Motor neuron (in vitro differentiated cells): ENCODE data around the gene MTFP1. TPM values are rescaled to one million over a fixed set of nuclear protein-coding genes. Genes with fewer than 3 reads are reported as not detected.

Experiments
- ATAC-seq, 8 experiments: fragments of 200-7000 bp; cut with Tn5 transposase; replicated peaks in 6 of 8; 2 replicates each; pipeline ENCODE4 v1.8.0; 2021; ENCODE audit warnings: mild to moderate bottlenecking in 8 of 8, moderate library complexity in 8 of 8
- H3K27ac ChIP-seq, 2 donors: fragments of 250-450 bp; sonication (Bioruptor Pico); 2 replicates each; pipeline ENCODE4 v1.9.0; 2021; ENCODE audit warnings: antibody characterized with exemption in 2 of 2, mild to moderate bottlenecking in 2 of 2, moderate library complexity in 1 of 2
- H3K4me1 ChIP-seq, 2 donors: fragments of 250-450 bp; sonication (Bioruptor Pico); replicated peaks in 1 of 2; 2 replicates each; pipeline ENCODE4 v1.6.1; 2021; ENCODE audit warnings: antibody characterized with exemption in 2 of 2, mild to moderate bottlenecking in 2 of 2, moderate library complexity in 1 of 2
- H3K4me3 ChIP-seq, 5 donors: fragments of 250-450 bp; sonication (Bioruptor Pico); 2 replicates each; pipeline ENCODE4 v1.9.0; 2021; ENCODE audit warnings: antibody characterized with exemption in 5 of 5, mild to moderate bottlenecking in 5 of 5, moderate library complexity in 4 of 5
- WGBS, 10 experiments: fragments of 450-650 bp; shearing (Covaris generic); methylation state at CpG; one replicate each; pipeline ENCODE4 v1.0.0; 2022; 5-methylcytosine and 5-hydroxymethylcytosine counted together
- in situ Hi-C, 9 experiments: fragments of 400-800 bp; cut with MboI; loops; one replicate each; pipeline ENCODE4 v1.15.0; 2021; ENCODE audit warnings: low sequenced_read_pairs in 9 of 9, low pct_unique_long_range_greater_than_20kb in 2 of 9; ENCODE audit not compliant: unreplicated experiment in 9 of 9
- total RNA-seq, 8 experiments: library from RNA; unstranded; fragments of 300-600 nt; gene quantifications; 2 replicates each; pipeline versions ENCODE4 v1.2.3 to v1.2.4, GENCODE V29; 2022

Gene MTFP1
- total RNA-seq, 8 experiments from 2014 or later, result 4.2 to 36.6 (median 20.4) TPM

- Histone ChIP-seq H3K27ac (no peak overlapping the region), H3K4me1 (no peaks in the 10 kb centered on the region), H3K4me3 (no peak overlapping the region)
- 0 to 100% (median 20%) methylated on average over 1 to 3 of the region's 6 CpGs; no CpG with 5 or more reads in 2 of the 10 experiments for whole genome bisulfite sequencing, 10 experiments
- ATAC-seq, result no peak
- in situ Hi-C loops, result no loop called here
These were observed 49.3 kb downstream of the MTFP1 start for GRCh38 chr22:30474683-30475424.

Other genes starting within 250 kb of the MTFP1 start
- gene LIF, start 179.0 kb upstream of the MTFP1 start, total RNA-seq, result 10 to 100 TPM in 2 of 8 experiments, 1 to 10 TPM in 4, under 1 TPM in 2; 0.81 to 14.8 (median 4.3) TPM
- under 1 TPM in 5 of 8 experiments, not detected in 3; 0.08 to 0.71 (median 0.23) TPM for gene OSM, start 158.9 kb upstream of the MTFP1 start, total RNA-seq
- 10 to 100 TPM in 2 of 8 experiments, 1 to 10 TPM in 6; 1.7 to 13.6 (median 7.0) TPM for gene CASTOR1, start 136.3 kb upstream of the MTFP1 start, total RNA-seq
- 10 to 100 TPM in 5 of 8 experiments, 1 to 10 TPM in 3; 5.8 to 17.8 (median 10.6) TPM for gene TBC1D10A, start 98.8 kb upstream of the MTFP1 start, total RNA-seq
- gene SF3A1, start 68.9 kb upstream of the MTFP1 start, total RNA-seq, result 10 to 100 TPM; 20.5 to 81.4 (median 34.6) TPM
- 10 to 100 TPM in 1 of 8 experiments, 1 to 10 TPM in 7; 2.0 to 12.8 (median 3.9) TPM for gene CCDC157, start 68.8 kb upstream of the MTFP1 start, total RNA-seq
- gene RNF215, start 38.4 kb upstream of the MTFP1 start, total RNA-seq, result 10 to 100 TPM in 7 of 8 experiments, 1 to 10 TPM in 1; 9.5 to 22.9 (median 17.3) TPM
- 10 to 100 TPM in 2 of 8 experiments, 1 to 10 TPM in 6; 2.0 to 17.3 (median 7.5) TPM for gene SEC14L2, start 28.8 kb upstream of the MTFP1 start, total RNA-seq
- gene SEC14L3, start 46.2 kb downstream of the MTFP1 start, total RNA-seq, result under 1 TPM in 3 of 8 experiments, not detected in 5; 0.20 to 0.38 (median 0.35) TPM
- under 1 TPM in 2 of 8 experiments, not detected in 6; 0.14 to 0.24 TPM for gene SEC14L4, start 79.9 kb downstream of the MTFP1 start, total RNA-seq
- gene SEC14L6, start 121.0 kb downstream of the MTFP1 start, total RNA-seq, result 1 to 10 TPM in 1 of 8 experiments, under 1 TPM in 6, not detected in 1; 0.05 to 2.6 (median 0.18) TPM
- 1 to 10 TPM in 5 of 8 experiments, under 1 TPM in 1, not detected in 2; 0.91 to 2.9 (median 1.7) TPM for gene GAL3ST1, start 148.9 kb downstream of the MTFP1 start, total RNA-seq
- gene PES1, start 166.1 kb downstream of the MTFP1 start, total RNA-seq, result 100 to 1,000 TPM in 4 of 8 experiments, 10 to 100 TPM in 4; 78.6 to 142 (median 105) TPM
- gene TCN2, start 181.4 kb downstream of the MTFP1 start, total RNA-seq, result 10 to 100 TPM in 3 of 8 experiments, 1 to 10 TPM in 5; 1.8 to 70.6 (median 7.9) TPM
- gene SLC35E4, start 210.0 kb downstream of the MTFP1 start, total RNA-seq, result 1 to 10 TPM in 7 of 8 experiments, under 1 TPM in 1; 0.22 to 7.6 (median 2.9) TPM
- 10 to 100 TPM in 1 of 8 experiments, 1 to 10 TPM in 7; 1.0 to 23.2 (median 4.4) TPM for gene DUSP18, start 242.1 kb downstream of the MTFP1 start, total RNA-seq